WI38 (cell line): ENCODE measurements around the gene ZNF507.
"Not testable (repeated sequence)": the region's sequence is repeated elsewhere in the genome, so short reads cannot be mapped to it uniquely, and the experiment has no call there.

Source experiments
- H3K4me3 ChIP-seq: 2 replicates; pipeline ENCODE4 v1.5.1; 2011; ENCODE audit warnings: low read depth, mild to moderate bottlenecking, control low read depth, low read length
- CTCF ChIP-seq: IDR thresholded peaks from 2 replicates; pipeline ENCODE4 v1.5.1; 2012; ENCODE audit warnings: low read depth, mild to moderate bottlenecking, control low read depth, low read length

Gene ZNF507

DNA sequence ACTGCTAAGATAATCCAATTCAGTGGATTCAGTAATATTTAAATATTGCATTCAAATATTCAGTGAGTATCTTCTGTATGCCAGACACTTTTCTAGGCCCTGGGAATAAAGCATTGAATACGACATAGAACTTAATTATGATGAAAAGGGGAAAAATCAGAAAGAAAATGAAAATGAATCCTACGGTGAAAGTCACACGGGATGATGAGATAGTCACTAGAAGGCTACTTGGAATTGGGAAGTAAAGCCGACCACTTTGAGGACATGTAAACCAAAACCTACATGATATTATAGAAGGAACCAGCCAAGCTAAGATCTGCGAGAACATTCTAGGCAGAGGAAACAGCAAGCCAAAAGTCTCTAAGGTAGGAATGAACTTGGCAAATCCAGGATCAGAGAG, 70.3 kb downstream of the ZNF507 start:
- TF ChIP-seq CTCF = no peak
- H3K4me3 ChIP-seq = no peak overlapping the region

DNA sequence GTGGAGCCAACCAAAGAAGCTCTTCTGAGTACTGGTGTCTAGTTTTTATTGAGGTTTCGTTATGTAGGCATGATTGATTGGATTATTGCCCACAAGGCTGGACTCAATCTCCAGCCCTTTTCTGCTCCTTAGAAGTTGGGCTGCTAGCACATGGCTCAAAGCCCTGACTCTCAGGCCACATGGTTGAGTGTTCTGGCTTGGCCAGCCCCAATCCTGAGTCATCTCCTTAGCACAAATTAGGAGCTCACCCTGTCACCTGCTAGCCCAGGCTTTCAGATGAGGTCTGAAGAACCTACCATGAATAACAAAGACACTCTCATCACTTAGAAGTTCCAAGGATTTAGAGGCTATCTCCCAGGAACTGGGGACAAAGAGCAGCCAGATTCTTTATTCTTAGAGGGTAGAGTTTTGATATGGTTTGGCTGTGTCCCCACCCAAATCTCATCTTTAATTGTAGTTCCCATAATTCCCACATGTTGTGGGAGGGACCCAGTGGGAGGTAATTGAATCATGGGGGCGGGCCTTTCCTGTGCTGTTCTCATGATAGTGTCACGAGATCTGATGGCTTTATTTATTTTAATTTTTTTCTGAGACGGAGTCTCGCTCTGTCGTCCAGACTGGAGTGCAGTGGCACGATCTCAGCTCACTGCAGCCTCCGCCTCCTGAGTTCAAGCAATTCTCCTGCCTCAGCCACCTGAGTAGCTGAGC, 71.5 kb downstream of the ZNF507 start:
- TF ChIP-seq CTCF = no peak
- H3K4me3 ChIP-seq = no peak overlapping the region

DNA sequence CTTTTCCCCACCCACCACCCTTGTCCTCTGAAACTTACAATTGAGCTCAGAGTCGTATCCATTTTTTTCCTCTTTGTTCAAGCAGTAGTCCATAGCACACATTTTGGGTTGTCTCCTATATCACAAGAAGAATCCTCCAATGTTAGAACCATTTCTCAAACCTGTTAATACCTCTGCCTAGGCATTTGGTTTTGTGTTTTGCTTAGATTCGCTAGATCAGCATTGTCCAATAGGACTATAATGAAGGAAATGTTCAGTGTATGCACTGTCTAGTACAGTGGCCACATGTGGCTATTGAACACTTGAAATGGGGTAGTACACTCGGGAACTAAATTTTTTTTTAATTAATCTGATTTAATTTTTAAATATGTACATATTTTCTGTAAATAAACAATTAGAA, 72.7 kb downstream of the ZNF507 start:
- H3K4me3 ChIP-seq = no peak overlapping the region
- TF ChIP-seq CTCF = no peak

DNA sequence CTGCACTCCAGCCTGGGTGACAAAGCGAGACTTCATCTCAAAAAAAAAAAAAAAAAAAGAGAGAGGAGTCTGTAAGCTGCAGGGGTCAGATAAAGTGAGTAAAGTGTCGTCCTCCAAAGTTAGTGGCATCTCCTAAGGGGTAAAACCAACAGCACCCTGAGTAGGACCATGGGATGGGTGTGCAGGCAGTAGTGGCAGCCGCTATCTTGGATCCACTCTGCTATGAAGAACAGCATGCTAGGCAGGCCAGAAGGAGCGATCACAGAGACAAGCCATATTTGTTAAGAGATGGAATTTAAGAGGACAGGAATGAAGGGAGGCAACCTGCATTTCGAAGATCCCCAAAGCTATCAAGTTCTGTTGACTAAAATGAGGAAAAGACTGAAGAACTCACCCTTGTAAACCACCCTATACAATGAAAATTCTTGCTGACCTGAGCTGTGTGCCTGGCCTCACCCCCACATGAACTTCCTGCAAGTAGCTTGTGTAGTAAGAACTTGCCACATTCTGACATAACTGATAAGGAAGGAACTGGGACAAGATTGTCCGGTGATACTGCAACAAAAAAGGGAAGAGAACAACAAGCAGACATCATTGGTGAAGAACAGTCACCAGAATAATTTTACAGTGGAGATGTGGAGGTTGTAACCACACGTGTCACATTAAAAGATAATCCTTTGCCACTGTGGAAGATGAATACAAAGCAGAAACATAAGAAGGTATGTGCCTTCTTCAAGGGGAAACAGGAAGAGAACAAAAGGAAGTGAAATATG, 76.4 kb downstream of the ZNF507 start:
- H3K4me3 ChIP-seq = no peak overlapping the region
- TF ChIP-seq CTCF = no peak

GRCh38 chr19:32422435-32422834, 77.0 kb downstream of the ZNF507 start:
- H3K4me3 ChIP-seq = no peak overlapping the region
- TF ChIP-seq CTCF = no peak

GRCh38 chr19:32423944-32424343, 78.5 kb downstream of the ZNF507 start:
- H3K4me3 ChIP-seq = not testable (repeated sequence)

- H3K4me3 ChIP-seq = no peak overlapping the region
- no peak for TF ChIP-seq CTCF
Observed at GRCh38 chr19:32427536-32427935, 82.1 kb downstream of the ZNF507 start.

DNA sequence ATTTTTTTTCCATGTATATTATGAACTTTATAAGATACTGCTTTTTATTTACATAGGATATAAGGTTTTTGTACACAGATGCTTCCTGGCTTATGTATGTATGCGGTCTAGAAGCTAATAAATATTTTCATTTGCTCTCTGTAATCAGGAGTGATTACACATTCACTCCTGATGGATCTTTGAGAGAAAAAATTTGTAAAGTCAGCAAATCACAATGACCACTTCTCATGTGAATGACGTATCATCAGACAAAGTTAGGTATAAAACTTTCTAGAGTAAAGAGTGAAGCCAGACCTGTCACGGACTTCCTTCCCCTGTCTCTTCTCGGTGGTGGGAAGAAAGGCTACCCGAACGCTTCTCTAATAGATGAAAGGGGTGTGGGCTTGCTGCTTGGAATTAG, 91.3 kb downstream of the ZNF507 start:
- no peak overlapping the region for H3K4me3 ChIP-seq
- no peak for TF ChIP-seq CTCF
